Measurements from ENCODE around the gene SLC4A4. TPM values are rescaled to one million over a fixed set of nuclear protein-coding genes. Genes with fewer than 3 reads are reported as not detected.

The SLC4A4 gene
- total and polyA plus RNA-seq, 7 donors: 3.0 to 21.3 (median 4.8) TPM

GRCh38 chr4:71367546-71367945, 28.7 kb downstream of the SLC4A4 start:
- Histone ChIP-seq H3K36me3 (no peaks in the 10 kb centered on the region), H3K4me1 (no peaks in the 10 kb centered on the region), H3K27me3 (no peaks in the 10 kb centered on the region), H3K4me3 (no peak overlapping the region), H3K27ac (no peak overlapping the region), H3K9me3 (no peaks in the 10 kb centered on the region)
- TF ChIP-seq EP300 (IDR thresholded peaks at IDR 0.05): no peak
- no peak for TF ChIP-seq CTCF (IDR thresholded peaks at IDR 0.05)
- no peak for TF ChIP-seq POLR2A (IDR thresholded peaks at IDR 0.05)
- DNase-seq: no peak
- 78 to 87% methylated on average over 2 of the region's 2 CpGs for WGBS, 2 donors
- intact Hi-C loops (cut with DNase I): no loop called here

- intact Hi-C loops (cut with DNase I): no loop called here
- DNase-seq: no peak
- TF ChIP-seq POLR2A (IDR thresholded peaks at IDR 0.05): no peak
- TF ChIP-seq CTCF (IDR thresholded peaks at IDR 0.05): no peak
- no peak for TF ChIP-seq POLR2AphosphoS5 (IDR thresholded peaks at IDR 0.05)
- TF ChIP-seq EP300 (IDR thresholded peaks at IDR 0.05): no peak
- Histone ChIP-seq H3K27ac (no peak overlapping the region), H3K27me3 (no peaks in the 10 kb centered on the region), H3K36me3 (no peaks in the 10 kb centered on the region), H3K4me3 (no peak overlapping the region), H3K4me1 (no peaks in the 10 kb centered on the region), H3K9me3 (no peaks in the 10 kb centered on the region)
- WGBS, 2 donors: 91 to 95% methylated on average over 12 of the region's 12 CpGs
Observed at GRCh38 chr4:71368906-71369305, 30.1 kb downstream of the SLC4A4 start.

- Histone ChIP-seq H3K36me3 (no peaks in the 10 kb centered on the region), H3K27ac (no peak overlapping the region), H3K27me3 (no peaks in the 10 kb centered on the region), H3K9me3 (no peaks in the 10 kb centered on the region), H3K4me1 (no peaks in the 10 kb centered on the region), H3K4me3 (no peak overlapping the region)
- no peak for TF ChIP-seq POLR2AphosphoS5 (IDR thresholded peaks at IDR 0.05)
- TF ChIP-seq POLR2A (IDR thresholded peaks at IDR 0.05): no peak
- TF ChIP-seq CTCF (IDR thresholded peaks at IDR 0.05): no peak
- TF ChIP-seq EP300 (IDR thresholded peaks at IDR 0.05): no peak
- no peak for DNase-seq
- intact Hi-C loops (cut with DNase I): no loop called here
Observed at GRCh38 chr4:71369536-71369935, 30.7 kb downstream of the SLC4A4 start.

GRCh38 chr4:71375494-71375893, 36.7 kb downstream of the SLC4A4 start:
- Histone ChIP-seq H3K4me3 (no peak overlapping the region), H3K9me3 (no peaks in the 10 kb centered on the region), H3K27me3 (no peaks in the 10 kb centered on the region), H3K36me3 (no peaks in the 10 kb centered on the region), H3K4me1 (peaks cover 0 to 6% (median 2%) of the 10 kb centered on the region in 4 donors), H3K27ac (no peak overlapping the region)
- 27 to 82% methylated on average over 2 of the region's 2 CpGs for WGBS, 2 donors
- TF ChIP-seq CTCF (IDR thresholded peaks at IDR 0.05): no peak
- no peak for TF ChIP-seq POLR2A (IDR thresholded peaks at IDR 0.05)
- TF ChIP-seq EP300 (IDR thresholded peaks at IDR 0.05): no peak
- TF ChIP-seq POLR2AphosphoS5 (IDR thresholded peaks at IDR 0.05): no peak
- intact Hi-C loops (cut with DNase I): no loop called here
- DNase-seq: no peak

- no peaks in the 10 kb centered on the region for H3K36me3 ChIP-seq
- intact Hi-C loops (cut with DNase I): no loop called here
- 53 to 76% methylated on average over 4 of the region's 4 CpGs for WGBS, 2 donors
Observed at GRCh38 chr4:71377561-71377960, 38.7 kb downstream of the SLC4A4 start.

More at GRCh38 chr4:71377561-71377960, 38.7 kb downstream of the SLC4A4 start:
- no peak overlapping the region for H3K4me3 ChIP-seq
- no peak overlapping the region for H3K27ac ChIP-seq
- no peaks in the 10 kb centered on the region for H3K27me3 ChIP-seq
- no peak for TF ChIP-seq CTCF (IDR thresholded peaks at IDR 0.05)
- peak in 1 of 4 donors; percentile 16 for TF ChIP-seq POLR2AphosphoS5 (IDR thresholded peaks at IDR 0.05)
- TF ChIP-seq EP300 (IDR thresholded peaks at IDR 0.05): no peak
- TF ChIP-seq POLR2A (IDR thresholded peaks at IDR 0.05): no peak
- no peaks in the 10 kb centered on the region for H3K9me3 ChIP-seq
- DNase-seq: no peak
- H3K4me1 ChIP-seq: peaks cover 0 to 6% (median 2%) of the 10 kb centered on the region in 4 donors

All from sigmoid colon (tissue), 7 donors.